Endothelial cell of umbilical vein (primary cell): ENCODE data around the gene SEMA4G. TPM values are rescaled to one million over a fixed set of nuclear protein-coding genes. Genes with fewer than 3 reads are reported as not detected.

Experiments
- BruUV-seq: library from RNA; stranded (reverse); fragments of 400-500 nt; replicated peaks from 2 replicates; lab custom pipeline; 2021; lab: Mats Ljungman, UMichigan
- CTCF ChIA-PET: fragments of 300-600, 350-600 bp; sonication (Branson Sonifier 250); formaldehyde crosslinking; loops from one replicate; lab custom pipeline; 2021; ENCODE audit warnings: antibody characterized with exemption, inconsistent platforms; lab: Charles Lee
- POLR2A ChIA-PET: fragments of 300-600, 350-600 bp; sonication (Branson Sonifier 250); formaldehyde crosslinking; loops from one replicate; lab custom pipeline; 2021; ENCODE audit warnings: antibody characterized with exemption, inconsistent platforms; lab: Charles Lee
- DNase-seq: peaks from one replicate; pipeline ENCODE4 v3.0.0-alpha.2; 2011; ENCODE audit warnings: low read depth, low spot score
- FAIRE-seq: peaks from 2 replicates; lab custom pipeline; 2011; peaks lifted over from hg19 to GRCh38; lab: Jason Lieb, UNC
- H2AFZ ChIP-seq: 2 replicates; pipeline ENCODE4 v1.6.0; 2012; ENCODE audit warnings: low read depth, low read length, control low read depth, inconsistent platforms
- H3K27ac ChIP-seq: 2 replicates; pipeline ENCODE4 v1.5.1; 2011; ENCODE audit warnings: low read depth, mild to moderate bottlenecking, control low read depth, low read length, moderate library complexity; ENCODE audit not compliant: insufficient read depth
- H3K27me3 ChIP-seq, 2 experiments: 2 replicates each; pipeline versions ENCODE4 v1.6.0 to v1.6.1; 2011; ENCODE audit warnings: low read length in 2 of 2, mixed read lengths in 1 of 2; ENCODE audit not compliant: control insufficient read depth in 2 of 2, insufficient read depth in 2 of 2
- H3K36me3 ChIP-seq, 2 experiments: 2 replicates in 1 of 2; 3 replicates in 1 of 2; pipeline ENCODE4 v1.5.1; 2011; ENCODE audit warnings: low read length in 2 of 2, mild to moderate bottlenecking in 1 of 2, moderate library complexity in 1 of 2; ENCODE audit not compliant: control insufficient read depth in 2 of 2, insufficient read depth in 2 of 2; ENCODE audit errors: extremely low read depth in 1 of 2
- H3K4me1 ChIP-seq: 3 replicates; pipeline ENCODE4 v1.5.1; 2011; ENCODE audit warnings: mild to moderate bottlenecking, low read length; ENCODE audit not compliant: control insufficient read depth, insufficient read depth; ENCODE audit errors: extremely low read depth
- H3K4me2 ChIP-seq: 2 replicates; pipeline ENCODE4 v1.6.1; 2011; ENCODE audit warnings: low read length, control low read depth, mixed read lengths; ENCODE audit not compliant: insufficient read depth
- H3K4me3 ChIP-seq, 3 experiments: fragments of 200-600 bp in 1 of 3; sonication (generic), shearing (Covaris generic) in 1 of 3; replicated peaks in 1 of 3; 2 replicates each; pipeline ENCODE4 v1.5.1; 2011 to 2016; ENCODE audit warnings: control low read depth in 3 of 3, low read length in 3 of 3, mild to moderate bottlenecking in 2 of 3, inconsistent platforms in 1 of 3, low read depth in 1 of 3, moderate library complexity in 1 of 3; ENCODE audit not compliant: insufficient read depth in 1 of 3
- H3K79me2 ChIP-seq: 2 replicates; pipeline ENCODE4 v1.6.0; 2012; ENCODE audit warnings: low read length, inconsistent platforms; ENCODE audit not compliant: control insufficient read depth, insufficient read depth
- H3K9ac ChIP-seq: replicated peaks from 2 replicates; pipeline ENCODE3; 2011; ENCODE audit warnings: low read length, control low read depth; ENCODE audit not compliant: insufficient read depth; ENCODE audit errors: extremely low read depth
- H3K9me1 ChIP-seq: replicated peaks from 3 replicates; pipeline ENCODE4 v1.6.0; 2011; ENCODE audit warnings: mild to moderate bottlenecking, low read length; ENCODE audit not compliant: control insufficient read depth, insufficient read depth; ENCODE audit errors: extremely low read depth
- H3K9me3 ChIP-seq: replicated peaks from 2 replicates; pipeline ENCODE4 v1.5.1; 2012; ENCODE audit warnings: low read length, inconsistent platforms; ENCODE audit not compliant: control insufficient read depth, insufficient read depth
- H4K20me1 ChIP-seq: replicated peaks from 2 replicates; pipeline ENCODE3; 2011; ENCODE audit warnings: mild to moderate bottlenecking, low read length; ENCODE audit not compliant: control insufficient read depth, insufficient read depth; ENCODE audit errors: extremely low read depth
- CTCF ChIP-seq, 2 donors: IDR thresholded peaks; 1 replicate in 1 of 2; 2 replicates in 1 of 2; pipeline ENCODE4 v1.5.1; 2011; ENCODE audit warnings: low read length in 2 of 2, mild to moderate bottlenecking in 2 of 2, moderate library complexity in 2 of 2, control low read depth in 1 of 2, inconsistent platforms in 1 of 2, low read depth in 1 of 2; ENCODE audit not compliant: insufficient read depth in 1 of 2; ENCODE audit errors: extremely low read depth in 1 of 2
- EZH2 ChIP-seq: IDR thresholded peaks from 2 replicates; pipeline ENCODE4 v1.6.1; 2012; ENCODE audit warnings: borderline replicate concordance, low read depth, mild to moderate bottlenecking, moderate library complexity, low read length, inconsistent platforms; ENCODE audit not compliant: severe bottlenecking
- FOS ChIP-seq: IDR thresholded peaks from 2 replicates; pipeline ENCODE4 v1.6.1; 2011; ENCODE audit warnings: mild to moderate bottlenecking, low read length, moderate library complexity, borderline replicate concordance; ENCODE audit not compliant: insufficient read depth
- GATA2 ChIP-seq: IDR thresholded peaks from 2 replicates; pipeline ENCODE4 v1.7.0; 2011; ENCODE audit warnings: low read depth, mild to moderate bottlenecking, moderate library complexity, mixed read lengths, low read length; ENCODE audit not compliant: insufficient read length, insufficient read depth
- JUN ChIP-seq: IDR thresholded peaks from 2 replicates; pipeline ENCODE4 v1.6.1; 2011; ENCODE audit warnings: borderline replicate concordance, low read depth; ENCODE audit not compliant: insufficient read length, insufficient read depth
- MYC ChIP-seq: IDR thresholded peaks from one replicate; pipeline ENCODE4 v1.6.1; 2011; ENCODE audit warnings: mild to moderate bottlenecking, low read depth, low read length
- POLR2A ChIP-seq: IDR thresholded peaks from 2 replicates; pipeline ENCODE4 v1.6.1; 2012; ENCODE audit warnings: low read depth, mild to moderate bottlenecking, control low read depth, low read length
- POLR2AphosphoS5 ChIP-seq: IDR thresholded peaks from 2 replicates; pipeline ENCODE4 v1.6.1; 2012; ENCODE audit warnings: low read depth, mild to moderate bottlenecking, control low read depth, low read length, moderate library complexity; ENCODE audit not compliant: insufficient read depth
- dilution Hi-C: fragments of 300-500 bp; cut with MboI; formaldehyde crosslinking; loops from one replicate; pipeline ENCODE4 v1.15.0; 2019; ENCODE audit warnings: low sequenced_read_pairs; ENCODE audit not compliant: extremely low pct_ligation_motif_present
- intact Hi-C: fragments of 100-400 bp; cut with micrococcal nuclease; formaldehyde crosslinking; loops from one replicate; pipeline ENCODE4 v1.10.0; 2022
- polyA plus RNA-seq, 4 experiments: library from polyadenylated mRNA; depleted of rRNA in 3 of 4; stranded (reverse) in 3 of 4; unstranded in 1 of 4; fragments of >200 nt; gene quantifications; 2 replicates each; pipeline versions ENCODE4 v1.2.1 to v1.2.3, GENCODE V29; 2011 to 2012; ENCODE audit warnings: missing spikeins in 1 of 4
- total RNA-seq: library from RNA; stranded (reverse); gene quantifications from 2 replicates; pipeline ENCODE4 v1.2.3, GENCODE V29; 2021
- TF ChIP-seq, protein P1 (sequence below): IDR thresholded peaks from 2 replicates; pipeline ENCODE4 v1.6.1; 2011; ENCODE audit not compliant: insufficient read depth, insufficient read length

The SEMA4G gene
- total and polyA plus RNA-seq, 2 donors (not counting 3 experiments of a cell fraction or from before 2014, with no cell fraction given) = 6.0 to 10.4 TPM

DNA sequence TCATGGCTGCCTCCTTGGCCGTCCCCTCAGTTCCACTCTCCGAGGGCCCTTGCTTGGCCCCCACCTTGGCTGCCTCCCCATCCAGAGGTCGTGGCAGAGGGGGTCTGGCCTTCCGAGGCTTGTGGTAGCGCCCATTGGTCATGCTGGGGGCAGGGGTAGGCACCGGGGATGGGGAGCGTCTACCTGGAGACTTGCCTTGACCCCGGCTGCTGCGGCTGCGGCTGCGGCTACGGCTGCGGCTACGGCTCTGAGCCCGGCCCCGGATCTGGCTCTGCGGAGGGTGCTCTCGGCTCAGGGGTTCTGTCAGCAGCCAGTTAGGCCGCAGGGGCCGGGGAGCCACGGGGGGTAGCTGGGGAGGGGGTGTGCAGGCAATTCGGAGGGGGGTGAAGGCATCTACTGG, 41.0 kb downstream of the SEMA4G start:
- Histone ChIP-seq H3K4me3 (no peak overlapping the region), H4K20me1 (no peaks in the 10 kb centered on the region), H3K79me2 (no peaks in the 10 kb centered on the region), H3K27ac (no peak overlapping the region), H3K4me2 (no peak overlapping the region), H3K9me1 (no peaks in the 10 kb centered on the region), H3K4me1 (peaks cover 13% of the 10 kb centered on the region), H3K9me3 (no peaks in the 10 kb centered on the region), H3K9ac (no peak overlapping the region), H2AFZ (no peak overlapping the region), H3K36me3 (peaks cover 6 to 14% of the 10 kb centered on the region in 2 experiments), H3K27me3 (no peaks in the 10 kb centered on the region)
- TF ChIP-seq FOS = no peak
- no peak for TF ChIP-seq MYC
- TF ChIP-seq JUN = no peak
- no peak for TF ChIP-seq GATA2
- TF ChIP-seq EZH2 = no peak
- TF ChIP-seq POLR2A = no peak
- TF ChIP-seq, protein P1, sequence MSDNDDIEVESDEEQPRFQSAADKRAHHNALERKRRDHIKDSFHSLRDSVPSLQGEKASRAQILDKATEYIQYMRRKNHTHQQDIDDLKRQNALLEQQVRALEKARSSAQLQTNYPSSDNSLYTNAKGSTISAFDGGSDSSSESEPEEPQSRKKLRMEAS = no peak
- no peak for TF ChIP-seq POLR2AphosphoS5
- TF ChIP-seq CTCF (IDR thresholded peaks at IDR 0.05; ENCODE audit: extremely low read depth in 1 of 2, insufficient read depth in 1 of 2, low read depth in 1 of 2, low read length in 2 of 2) = no peak
- DNase-seq (no peak), FAIRE-seq (no peak)
- intact Hi-C loops (loop anchor here (5.0 to 10.0 kb wide), 2 partner anchors 96 to 338 kb away; partner anchors contain the start of gene SLF2), dilution Hi-C loops (no loop called here)
- CTCF ChIA-PET = interaction anchor here (1.0 to 8.8 kb wide), 2 partner anchors 15 to 22 kb away, joined by 5 to 92 read pairs; no protein-coding TSS in a partner anchor
- no TSS peak for BruUV-seq
- POLR2A ChIA-PET = no interaction called here
